ENCODE results near the gene UGT2A1.

UGT2A1 gene

DNA sequence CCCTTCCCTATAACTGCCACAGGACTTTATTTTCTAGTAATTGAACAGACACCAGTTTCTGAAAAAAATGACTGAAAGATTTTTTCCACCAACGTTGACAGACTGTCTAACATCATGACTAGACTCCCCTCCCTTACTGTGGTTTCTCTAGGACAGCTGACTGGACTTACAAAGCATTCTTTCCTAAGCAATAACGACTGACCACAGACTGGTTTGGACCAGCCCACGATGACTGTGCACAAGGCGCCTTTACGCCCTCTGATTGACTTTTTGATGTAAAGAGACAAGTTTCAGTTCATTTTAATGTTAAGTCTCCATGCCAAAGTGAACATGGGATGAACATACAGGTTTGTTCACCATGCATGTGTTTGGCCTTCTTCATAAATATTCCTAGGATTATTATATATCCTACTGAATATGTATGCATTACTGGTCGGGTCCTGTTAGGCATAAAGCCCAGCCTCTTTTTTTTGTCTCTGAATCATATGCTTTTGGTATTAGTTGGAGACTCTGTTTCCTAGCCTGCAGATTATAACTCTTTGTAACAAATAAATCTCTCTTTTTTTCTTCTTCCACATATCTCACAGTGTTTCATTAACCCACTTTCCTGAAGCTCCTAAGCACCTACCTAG, 106.8 kb downstream of the UGT2A1 start:
- TF ChIP-seq, protein P1, sequence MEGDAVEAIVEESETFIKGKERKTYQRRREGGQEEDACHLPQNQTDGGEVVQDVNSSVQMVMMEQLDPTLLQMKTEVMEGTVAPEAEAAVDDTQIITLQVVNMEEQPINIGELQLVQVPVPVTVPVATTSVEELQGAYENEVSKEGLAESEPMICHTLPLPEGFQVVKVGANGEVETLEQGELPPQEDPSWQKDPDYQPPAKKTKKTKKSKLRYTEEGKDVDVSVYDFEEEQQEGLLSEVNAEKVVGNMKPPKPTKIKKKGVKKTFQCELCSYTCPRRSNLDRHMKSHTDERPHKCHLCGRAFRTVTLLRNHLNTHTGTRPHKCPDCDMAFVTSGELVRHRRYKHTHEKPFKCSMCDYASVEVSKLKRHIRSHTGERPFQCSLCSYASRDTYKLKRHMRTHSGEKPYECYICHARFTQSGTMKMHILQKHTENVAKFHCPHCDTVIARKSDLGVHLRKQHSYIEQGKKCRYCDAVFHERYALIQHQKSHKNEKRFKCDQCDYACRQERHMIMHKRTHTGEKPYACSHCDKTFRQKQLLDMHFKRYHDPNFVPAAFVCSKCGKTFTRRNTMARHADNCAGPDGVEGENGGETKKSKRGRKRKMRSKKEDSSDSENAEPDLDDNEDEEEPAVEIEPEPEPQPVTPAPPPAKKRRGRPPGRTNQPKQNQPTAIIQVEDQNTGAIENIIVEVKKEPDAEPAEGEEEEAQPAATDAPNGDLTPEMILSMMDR (IDR thresholded peaks at IDR 0.05; ENCODE audit: unreplicated experiment in 3 of 3), result no peak
- peak overlapping the region in 2 of 3 experiments; percentile 12 to 59 for H3K4me3 Mint-ChIP-seq

More for the DNA sequence above, 106.8 kb downstream of the UGT2A1 start:
- H3K36me3 Mint-ChIP-seq (ENCODE audit: low read depth), result no peaks in the 10 kb centered on the region
- H3K27me3 Mint-ChIP-seq (ENCODE audit: low read depth), result no peaks in the 10 kb centered on the region
- H3K27ac Mint-ChIP-seq, result peak overlapping the region; percentile 18 to 73 (median 40)
- H3K9me3 Mint-ChIP-seq, result peaks cover 7% of the 10 kb centered on the region
- peaks cover 19% of the 10 kb centered on the region for H3K4me1 Mint-ChIP-seq
